GM12872 (cell line): Measurements from ENCODE around the gene DCAF8L1.

Experiments used
- CTCF ChIP-seq: IDR thresholded peaks from 3 replicates; pipeline ENCODE4 v1.5.1; 2011; ENCODE audit warnings: low read depth, mild to moderate bottlenecking, low read length, moderate library complexity; ENCODE audit not compliant: insufficient read depth

The DCAF8L1 gene

DNA sequence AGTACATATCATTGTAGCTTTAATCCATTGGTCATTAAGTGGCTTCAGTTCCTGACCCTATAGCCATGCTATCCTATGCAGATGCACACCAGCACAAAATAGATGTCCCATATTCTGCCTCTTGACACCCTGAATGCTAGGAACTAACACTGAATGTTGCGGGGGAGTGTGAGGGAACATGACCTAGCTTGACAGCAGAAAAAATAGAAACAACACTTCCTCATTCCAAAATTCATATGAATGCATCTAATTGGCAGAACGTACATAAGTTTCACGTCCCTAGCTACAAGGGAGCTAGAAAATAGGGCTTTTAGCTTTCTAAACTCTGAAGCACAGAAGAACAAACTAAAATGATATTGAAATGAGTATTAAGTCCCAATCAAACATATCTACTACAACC, 14.4 kb upstream of the DCAF8L1 start:
- TF ChIP-seq CTCF: no peak

GRCh38 chrX:27987862-27988646, 6.8 kb upstream of the DCAF8L1 start:
- no peak for TF ChIP-seq CTCF

GRCh38 chrX:27976284-27976683, 5.0 kb downstream of the DCAF8L1 start:
- no peak for TF ChIP-seq CTCF

DNA sequence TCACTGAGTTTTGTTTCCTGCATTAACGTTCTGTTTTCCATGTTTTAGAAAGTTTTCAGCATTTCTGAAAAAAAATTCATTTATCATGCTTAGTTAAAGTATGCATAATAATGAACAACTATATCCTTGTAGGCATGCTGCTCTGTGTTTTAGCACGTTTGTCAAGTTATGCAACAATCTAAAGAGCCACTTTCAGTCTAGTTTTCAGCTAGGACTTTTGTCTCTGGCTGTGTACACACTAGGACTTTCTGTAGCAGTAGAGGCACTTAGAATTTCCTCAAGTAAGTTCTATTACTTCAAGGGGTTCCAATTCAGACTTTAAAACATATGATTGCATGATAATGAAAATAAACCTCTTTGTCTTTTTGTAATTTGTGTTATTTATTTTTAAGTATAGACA, 12.4 kb downstream of the DCAF8L1 start:
- TF ChIP-seq CTCF: no peak

GRCh38 chrX:27968352-27968751, 12.9 kb downstream of the DCAF8L1 start:
- TF ChIP-seq CTCF: no peak

GRCh38 chrX:27966955-27967354, 14.3 kb downstream of the DCAF8L1 start:
- no peak for TF ChIP-seq CTCF

GRCh38 chrX:27966492-27966891, 14.8 kb downstream of the DCAF8L1 start:
- no peak for TF ChIP-seq CTCF
